ENCODE results near the gene MRPL10. TPM values are rescaled to one million over a fixed set of nuclear protein-coding genes. Genes with fewer than 3 reads are reported as not detected.
A peak's percentile ranks its signal among the peaks of the same experiment; 100 is the strongest.

MRPL10 gene
- total and polyA plus RNA-seq, 10 of the 15 experiments (the other 5 are each of a cell fraction or from before 2014, with no cell fraction given): 18.9 to 61.9 (median 47.3) TPM

DNA sequence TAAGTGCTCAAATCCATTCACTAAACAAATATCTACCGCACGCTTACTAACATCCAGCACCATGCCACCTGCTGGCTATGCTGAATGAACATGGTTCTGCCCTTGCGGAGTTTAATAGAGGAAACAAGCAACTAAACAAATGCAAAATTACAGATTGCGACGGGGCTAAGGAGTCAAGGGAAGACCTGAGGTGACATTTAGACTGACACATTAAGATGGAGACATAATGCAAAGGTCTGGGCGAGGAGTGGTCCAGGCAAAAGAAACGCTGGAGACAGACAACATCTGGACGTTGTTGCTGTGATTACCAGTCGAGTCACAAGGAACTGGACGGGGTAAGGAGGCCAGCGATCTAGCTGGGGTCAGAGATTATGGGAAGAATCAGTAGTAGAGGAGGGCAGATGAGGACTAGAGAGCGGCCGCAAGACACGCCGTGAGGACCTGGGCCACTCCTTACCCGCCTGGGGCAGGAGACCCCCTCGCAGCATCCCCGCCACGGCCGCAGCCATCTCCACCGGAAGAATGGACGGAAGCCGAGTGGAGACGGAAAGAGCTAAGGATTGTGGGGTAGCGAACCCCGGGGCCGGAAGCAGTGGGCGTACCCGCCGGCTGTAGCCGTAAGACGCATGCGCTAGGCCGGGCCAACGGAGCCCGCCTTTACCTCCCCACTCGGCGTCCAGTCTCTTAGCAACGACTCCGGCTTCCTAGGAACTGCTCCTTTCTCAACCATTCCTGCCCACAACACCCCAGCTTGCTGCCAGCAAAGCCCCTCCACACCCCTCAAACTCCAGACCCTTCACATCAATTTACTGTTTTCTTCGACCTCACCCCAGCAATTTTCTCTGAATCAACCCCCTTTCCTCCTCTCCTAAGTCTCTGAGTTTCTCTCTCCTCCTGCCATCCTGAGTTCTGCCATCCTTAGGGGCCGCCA lies at the start of gene MRPL10, which contains the start of gene LRRC46 (continued):
- TF ChIP-seq BRCA1 (IDR thresholded peaks at IDR 0.05; ENCODE audit: low read depth, low read length) (no peak), JUNB (IDR thresholded peaks at IDR 0.05) (no peak), NFYB (IDR thresholded peaks at IDR 0.05; ENCODE audit: insufficient read depth, low read depth, low read length) (no peak), HDAC6 (IDR thresholded peaks at IDR 0.05; ENCODE audit: unreplicated experiment) (no peak), SUZ12 (IDR thresholded peaks at IDR 0.05; ENCODE audit: unreplicated experiment) (no peak), CBFB (IDR thresholded peaks at IDR 0.05; ENCODE audit: low read depth) (peak; percentile 92; the same call in 1 of the 2 replicates), ZNF217 (IDR thresholded peaks at IDR 0.05) (no peak), NFXL1 (IDR thresholded peaks at IDR 0.05; ENCODE audit: borderline replicate concordance) (no peak), IKZF1 (conservative IDR thresholded peaks at IDR 0.05) (peak; percentile 85; the same call in 1 of the 2 replicates), NRF1 (conservative IDR thresholded peaks at IDR 0.05; ENCODE audit: low read depth, low read length) (peak; percentile 75)

DNA sequence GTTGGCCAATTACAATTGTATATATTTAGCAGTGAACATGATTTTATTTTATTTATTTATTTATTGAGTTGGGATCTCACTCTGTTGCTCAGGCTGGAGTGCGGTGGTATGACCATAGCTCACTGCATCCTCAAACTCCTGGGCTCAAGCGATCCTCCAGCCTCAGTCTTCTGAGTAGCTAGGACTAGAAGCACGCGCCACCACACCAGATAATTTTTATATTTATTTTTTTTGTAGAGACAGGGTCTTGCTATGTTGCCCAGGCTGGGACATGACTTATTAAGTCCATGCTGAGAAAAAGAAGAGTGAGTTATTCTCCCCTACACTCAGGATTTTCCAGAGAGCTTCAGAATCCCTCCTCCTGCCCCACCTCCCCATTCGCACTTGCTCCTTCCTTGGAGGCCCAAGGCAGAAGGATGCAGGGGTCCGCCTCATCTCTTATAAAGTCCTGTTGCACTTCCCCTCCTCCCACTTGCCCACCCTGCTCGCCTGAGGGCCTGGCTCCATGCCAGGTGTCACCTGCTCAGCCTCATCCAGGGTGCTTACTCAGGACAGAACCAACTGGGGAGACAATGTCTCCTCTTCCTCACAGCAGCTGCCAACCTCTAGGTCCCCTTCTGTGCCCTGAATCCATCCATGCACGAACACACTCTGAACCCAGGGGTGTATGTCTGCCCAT lies 48.6 kb upstream of the MRPL10 start:
- Histone ChIP-seq H3K9me3 (replicated peaks; ENCODE audit: control insufficient read depth, insufficient read depth, low read length) (no peaks in the 10 kb centered on the region), H3K79me2 (ENCODE audit: control insufficient read depth, insufficient read depth, low read length) (no peaks in the 10 kb centered on the region), H3K9ac (ENCODE audit: control insufficient read depth, insufficient read depth, low read length) (no peak overlapping the region), H3K4me2 (ENCODE audit: control insufficient read depth, insufficient read depth) (no peak overlapping the region), H3K4me3 (no peak overlapping the region), H3K4me1 (ENCODE audit: control insufficient read depth, insufficient read depth, low read length) (no peaks in the 10 kb centered on the region), H4K20me1 (ENCODE audit: control insufficient read depth, insufficient read depth) (no peaks in the 10 kb centered on the region), H2AFZ (ENCODE audit: control insufficient read depth, low read depth, low read length) (no peak overlapping the region), H3K27me3 (replicated peaks in 1 of 2; ENCODE audit: control insufficient read depth in 2 of 2, insufficient read depth in 2 of 2, low read length in 1 of 2) (peaks cover 3 to 4% of the 10 kb centered on the region in 2 experiments; a peak in 3 of 4 replicates), H3K27ac (ENCODE audit: control insufficient read depth, insufficient read depth) (no peak overlapping the region), H3K36me3 (ENCODE audit: control insufficient read depth in 2 of 2, insufficient read depth in 2 of 2, low read length in 1 of 2) (no peaks in the 10 kb centered on the region)
- CTCF ChIA-PET: interaction anchor here (1.0 to 1.8 kb wide), 2 partner anchors 10 to 245 kb away, joined by 3 to 6 read pairs; no protein-coding TSS in a partner anchor
- SMC1A ChIA-PET (ENCODE audit: uncharacterized antibody, unreplicated experiment): interaction anchor here (1.1 kb wide), 1 partner anchor 37 kb away, joined by 3 read pairs; no protein-coding TSS in a partner anchor
- no TSS peak for BruUV-seq (replicated peaks)
- ATAC-seq (no peak), FAIRE-seq (no peak), DNase-seq (ENCODE audit: low read depth, low spot score) (no peak)
- in situ Hi-C loops (cut with MboI) (no loop called here), intact Hi-C loops (cut with micrococcal nuclease; ENCODE audit: unreplicated experiment) (no loop called here)
- WGBS (ENCODE audit: insufficient coverage, insufficient replicate concordance, low lambda C conversion rate, missing lambda C conversion rate): 51% methylated on average over 8 of the region's 8 CpGs
- RAD21 ChIA-PET (ENCODE audit: unreplicated experiment): interaction anchor here (0.6 kb wide), 1 partner anchor 10 kb away, joined by 3 read pairs; no protein-coding TSS in a partner anchor
- POLR2A ChIA-PET: no interaction called here
- TF ChIP-seq TBL1XR1 (IDR thresholded peaks at IDR 0.05; ENCODE audit: low read depth, low read length) (no peak), FOXK2 (IDR thresholded peaks at IDR 0.05) (no peak), KAT2A (conservative IDR thresholded peaks at IDR 0.05; ENCODE audit: control insufficient read depth, low read depth, low read length) (no peak), POLR2AphosphoS2 (IDR thresholded peaks at IDR 0.05; ENCODE audit: low read depth, low read length) (no peak), RB1 (IDR thresholded peaks at IDR 0.05; ENCODE audit: borderline replicate concordance) (no peak), MTA3 (IDR thresholded peaks at IDR 0.05; ENCODE audit: borderline replicate concordance, low read length) (no peak), ZNF384 (IDR thresholded peaks at IDR 0.05; ENCODE audit: borderline replicate concordance, low read depth, low read length) (no peak)
- TF ChIP-seq, protein P1, sequence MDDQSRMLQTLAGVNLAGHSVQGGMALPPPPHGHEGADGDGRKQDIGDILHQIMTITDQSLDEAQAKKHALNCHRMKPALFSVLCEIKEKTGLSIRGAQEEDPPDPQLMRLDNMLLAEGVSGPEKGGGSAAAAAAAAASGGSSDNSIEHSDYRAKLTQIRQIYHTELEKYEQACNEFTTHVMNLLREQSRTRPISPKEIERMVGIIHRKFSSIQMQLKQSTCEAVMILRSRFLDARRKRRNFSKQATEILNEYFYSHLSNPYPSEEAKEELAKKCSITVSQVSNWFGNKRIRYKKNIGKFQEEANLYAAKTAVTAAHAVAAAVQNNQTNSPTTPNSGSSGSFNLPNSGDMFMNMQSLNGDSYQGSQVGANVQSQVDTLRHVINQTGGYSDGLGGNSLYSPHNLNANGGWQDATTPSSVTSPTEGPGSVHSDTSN (IDR thresholded peaks at IDR 0.05; ENCODE audit: insufficient replicate concordance, low read depth, low read length): no peak
- TF ChIP-seq, protein P2, sequence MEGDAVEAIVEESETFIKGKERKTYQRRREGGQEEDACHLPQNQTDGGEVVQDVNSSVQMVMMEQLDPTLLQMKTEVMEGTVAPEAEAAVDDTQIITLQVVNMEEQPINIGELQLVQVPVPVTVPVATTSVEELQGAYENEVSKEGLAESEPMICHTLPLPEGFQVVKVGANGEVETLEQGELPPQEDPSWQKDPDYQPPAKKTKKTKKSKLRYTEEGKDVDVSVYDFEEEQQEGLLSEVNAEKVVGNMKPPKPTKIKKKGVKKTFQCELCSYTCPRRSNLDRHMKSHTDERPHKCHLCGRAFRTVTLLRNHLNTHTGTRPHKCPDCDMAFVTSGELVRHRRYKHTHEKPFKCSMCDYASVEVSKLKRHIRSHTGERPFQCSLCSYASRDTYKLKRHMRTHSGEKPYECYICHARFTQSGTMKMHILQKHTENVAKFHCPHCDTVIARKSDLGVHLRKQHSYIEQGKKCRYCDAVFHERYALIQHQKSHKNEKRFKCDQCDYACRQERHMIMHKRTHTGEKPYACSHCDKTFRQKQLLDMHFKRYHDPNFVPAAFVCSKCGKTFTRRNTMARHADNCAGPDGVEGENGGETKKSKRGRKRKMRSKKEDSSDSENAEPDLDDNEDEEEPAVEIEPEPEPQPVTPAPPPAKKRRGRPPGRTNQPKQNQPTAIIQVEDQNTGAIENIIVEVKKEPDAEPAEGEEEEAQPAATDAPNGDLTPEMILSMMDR (IDR thresholded peaks at IDR 0.05 in 2 of 3, conservative IDR thresholded peaks at IDR 0.05 in 1 of 3; ENCODE audit: control insufficient read depth in 2 of 3, extremely low read depth in 1 of 3, insufficient read depth in 1 of 3, low read depth in 3 of 3, low read length in 3 of 3): no peak
